Stimulated activated CD8-positive, alpha-beta memory T cell treated with anti-CD3 and anti-CD28 coated beads, Interleukin-15, amount 100 ng/mL, for 4 hours (primary cell): Measurements from ENCODE around the gene HMCN2.
A peak's percentile ranks its signal among the peaks of the same experiment; 100 is the strongest.
"Not testable (repeated sequence)": the region's sequence is repeated elsewhere in the genome, so short reads cannot be mapped to it uniquely, and the experiment has no call there.

ENCODE experiments used
- DNase-seq, 2 donors: peaks; one replicate each; pipeline ENCODE4 v3.0.0-alpha.2; 2020; ENCODE audit warnings: low read depth in 2 of 2

Gene HMCN2

GRCh38 chr9:130240410-130241197, 25.0 kb upstream of the HMCN2 start:
- DNase-seq = no peak

- DNase-seq = no peak
These were observed 24.4 kb upstream of the HMCN2 start for GRCh38 chr9:130241198-130241535.

- no peak for DNase-seq
These were observed 23.1 kb upstream of the HMCN2 start for GRCh38 chr9:130242270-130243014.

DNA sequence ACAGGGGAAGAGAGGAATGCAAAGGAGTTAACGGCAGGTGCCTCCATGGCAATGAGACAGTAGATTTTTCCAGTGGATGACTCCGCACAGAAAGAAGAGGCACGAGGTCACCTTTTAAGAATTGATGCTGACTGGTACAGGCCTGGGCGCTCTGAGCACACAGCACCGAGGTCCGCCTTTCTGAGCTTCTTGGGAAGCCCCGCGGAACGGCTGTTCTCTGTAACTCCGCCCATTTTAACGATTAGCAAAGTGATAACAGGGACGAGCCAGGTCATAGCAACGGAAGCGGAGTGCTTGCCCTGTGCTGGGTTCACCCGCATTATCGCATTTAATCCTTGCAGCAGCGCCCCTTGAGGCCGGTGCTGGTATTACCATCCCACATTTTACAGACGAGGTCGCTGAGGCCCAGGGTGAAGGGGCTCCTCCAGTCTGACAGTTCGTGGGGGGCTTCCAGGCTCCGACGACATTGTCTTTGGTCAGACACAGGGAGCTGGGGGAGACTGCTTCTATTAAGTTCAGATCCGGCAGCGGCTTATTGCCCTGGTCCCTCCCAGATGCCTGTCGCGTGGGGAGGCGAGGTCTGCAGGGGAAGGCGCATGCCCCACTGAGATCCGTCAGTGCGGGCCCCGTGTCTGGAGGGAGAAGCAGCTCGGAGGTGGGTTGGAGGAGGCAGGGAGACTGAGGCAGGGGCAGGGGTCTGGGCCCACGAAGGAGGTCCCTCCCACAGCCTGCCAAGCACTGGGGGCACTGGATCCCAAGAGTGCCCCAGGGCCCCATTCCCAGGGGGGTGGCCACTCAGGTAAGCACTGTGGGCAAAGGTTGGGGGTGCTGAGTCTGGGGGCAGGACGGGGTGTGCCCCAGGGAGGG, 22.3 kb upstream of the HMCN2 start:
- peak; percentile 40 to 59 for DNase-seq

- DNase-seq = no peak
These were observed 21.7 kb upstream of the HMCN2 start for GRCh38 chr9:130243882-130244170.

DNA sequence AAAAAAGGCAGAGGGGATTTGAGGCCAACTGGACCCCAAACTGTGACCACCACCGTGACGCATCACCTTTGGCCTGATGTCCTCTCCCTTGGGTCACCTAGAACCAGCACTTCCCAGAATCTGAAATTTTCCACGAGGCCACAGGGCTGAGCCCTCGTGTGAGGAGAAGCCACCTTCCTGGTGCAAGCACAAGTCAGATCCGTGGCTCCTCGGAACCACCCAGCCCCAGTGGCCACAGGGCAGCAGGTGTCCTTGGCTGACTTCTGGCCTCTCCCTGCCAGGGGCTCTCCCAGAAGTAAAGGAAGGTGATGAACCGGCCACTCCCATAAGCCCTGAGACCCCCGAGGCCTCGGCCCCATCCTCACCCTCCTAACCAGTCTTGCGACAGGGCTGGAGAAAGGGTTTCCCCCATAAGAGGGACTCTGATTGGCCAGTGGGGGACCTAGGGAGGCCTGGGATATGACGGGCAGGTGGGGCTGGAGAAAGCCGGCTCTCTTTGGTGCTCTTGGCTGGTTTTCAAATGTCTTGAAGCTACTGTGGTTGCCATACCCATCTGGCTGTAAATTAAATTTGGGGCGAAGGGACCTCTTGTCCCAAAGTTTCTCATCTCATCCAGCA, 20.9 kb upstream of the HMCN2 start:
- DNase-seq = no peak

- DNase-seq = no peak
These were observed 20.1 kb upstream of the HMCN2 start for GRCh38 chr9:130245474-130245873.

DNA sequence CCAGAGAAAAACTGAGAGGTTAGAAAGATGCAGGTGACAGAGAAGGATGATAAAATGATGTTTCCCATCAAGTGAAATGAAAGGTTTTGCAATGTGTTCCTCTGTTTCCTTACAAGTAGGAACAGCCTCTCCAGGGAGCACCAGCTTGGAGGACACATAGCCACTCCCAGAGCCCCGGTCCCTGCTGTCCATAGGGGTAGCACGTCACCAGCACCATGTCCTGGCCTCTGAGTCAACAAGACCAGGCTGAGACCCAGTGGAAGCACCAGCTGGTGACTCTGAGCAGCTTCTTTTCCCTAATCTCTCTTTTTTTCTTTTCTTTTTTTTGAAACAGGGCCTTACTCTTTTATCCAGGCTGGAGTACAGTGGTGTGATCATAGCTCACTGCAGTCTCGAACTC, 19.4 kb upstream of the HMCN2 start:
- no peak for DNase-seq

DNA sequence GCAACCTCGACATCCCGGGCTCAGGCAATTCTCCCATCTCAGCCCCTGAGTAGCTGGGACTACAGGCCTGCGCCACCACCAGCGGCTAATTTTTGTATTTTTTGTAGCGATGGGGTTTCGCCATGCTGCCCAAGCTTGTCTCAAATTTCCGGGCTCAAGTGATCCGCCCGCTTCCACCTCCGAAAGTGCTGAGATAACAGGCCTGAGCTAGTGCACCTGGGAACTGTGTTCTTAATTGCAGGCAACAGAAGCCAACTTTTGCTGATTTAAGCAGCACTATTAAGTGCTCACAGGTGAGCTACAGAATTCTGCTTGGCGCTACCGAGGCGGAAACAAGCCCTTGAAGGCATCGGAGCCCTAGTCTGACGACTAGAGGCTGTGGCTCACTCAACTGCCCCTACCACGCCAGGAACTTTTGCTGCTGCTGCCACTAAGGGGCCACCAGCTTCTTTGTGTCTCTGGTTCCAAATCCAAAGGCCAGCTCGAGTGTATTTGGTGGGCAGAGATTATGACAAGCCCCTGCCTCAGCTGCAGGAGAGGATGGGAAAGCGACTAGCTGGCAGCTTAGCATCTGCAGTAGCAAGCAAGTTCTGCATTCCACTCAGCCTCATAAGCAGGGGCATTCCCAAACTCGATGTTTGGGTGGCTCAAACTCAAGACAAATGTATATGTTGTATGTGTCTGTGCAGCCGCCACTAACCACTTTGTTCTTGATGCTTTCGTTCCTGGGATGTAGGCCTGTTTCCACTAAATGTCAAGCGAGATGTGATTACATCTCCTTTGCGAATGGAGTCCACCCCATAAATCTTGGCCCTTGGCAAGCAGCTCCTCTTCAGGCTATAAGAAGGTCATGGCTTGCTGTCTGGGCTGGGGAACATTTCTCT, 10.6 kb upstream of the HMCN2 start:
- no peak for DNase-seq

GRCh38 chr9:130255631-130256134, 9.9 kb upstream of the HMCN2 start:
- no peak for DNase-seq

DNA sequence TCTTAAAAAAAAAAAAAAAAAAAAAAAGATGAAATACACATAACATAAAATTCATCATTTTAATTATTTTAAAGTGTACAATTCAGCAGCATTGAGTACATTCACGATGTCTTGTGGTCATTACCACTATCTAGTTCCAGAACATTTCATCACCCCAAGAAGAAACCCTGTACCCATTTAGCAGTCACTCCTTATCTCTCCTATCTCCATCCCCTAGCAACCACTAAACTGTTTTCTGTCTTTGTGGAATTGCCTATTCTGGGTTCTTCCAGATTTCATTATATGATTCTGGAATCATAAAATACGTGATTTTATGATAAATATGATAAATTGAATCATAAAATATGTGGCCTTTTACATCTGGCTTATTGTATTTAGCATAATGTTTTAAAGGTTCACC, 8.9 kb upstream of the HMCN2 start:
- DNase-seq = no peak

DNA sequence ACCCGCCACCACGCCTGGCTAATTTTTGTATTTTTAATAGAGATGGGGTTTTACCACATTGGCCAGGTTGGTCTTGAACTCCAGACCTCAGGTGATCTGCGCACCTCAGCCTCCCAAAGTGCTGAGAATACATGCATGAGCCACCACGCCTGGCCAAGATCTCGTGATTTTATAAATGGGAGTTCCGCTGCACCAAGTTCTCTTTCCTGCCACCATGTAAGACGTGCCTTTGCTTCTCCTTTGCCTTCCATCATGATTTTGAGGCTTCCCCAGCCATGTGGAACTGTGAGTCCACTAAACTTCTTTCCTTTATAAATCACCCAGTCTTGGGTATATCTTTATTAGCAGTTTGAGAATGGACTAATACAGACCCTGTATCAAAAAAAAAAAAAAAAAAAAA, 7.4 kb upstream of the HMCN2 start:
- not testable (repeated sequence) for DNase-seq

DNA sequence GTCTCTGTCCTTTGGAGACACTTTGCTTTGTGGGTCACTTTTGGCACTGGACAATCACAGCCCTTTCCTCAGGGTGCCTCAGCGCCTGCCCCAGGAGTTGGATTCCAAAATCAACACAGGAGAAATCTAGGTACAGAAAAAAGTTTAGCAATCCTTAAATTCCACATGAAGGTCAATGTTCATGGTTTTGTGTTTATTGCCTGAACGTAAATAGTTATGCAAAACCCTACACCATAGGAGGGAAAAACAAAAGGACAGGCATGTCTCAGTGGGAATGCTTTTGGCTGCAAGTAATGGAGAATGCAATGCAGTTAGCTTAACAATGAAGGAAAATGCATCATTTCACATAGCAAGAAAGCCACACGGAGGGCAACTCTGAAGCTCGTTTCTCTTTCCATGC, 6.5 kb upstream of the HMCN2 start:
- DNase-seq = no peak

DNA sequence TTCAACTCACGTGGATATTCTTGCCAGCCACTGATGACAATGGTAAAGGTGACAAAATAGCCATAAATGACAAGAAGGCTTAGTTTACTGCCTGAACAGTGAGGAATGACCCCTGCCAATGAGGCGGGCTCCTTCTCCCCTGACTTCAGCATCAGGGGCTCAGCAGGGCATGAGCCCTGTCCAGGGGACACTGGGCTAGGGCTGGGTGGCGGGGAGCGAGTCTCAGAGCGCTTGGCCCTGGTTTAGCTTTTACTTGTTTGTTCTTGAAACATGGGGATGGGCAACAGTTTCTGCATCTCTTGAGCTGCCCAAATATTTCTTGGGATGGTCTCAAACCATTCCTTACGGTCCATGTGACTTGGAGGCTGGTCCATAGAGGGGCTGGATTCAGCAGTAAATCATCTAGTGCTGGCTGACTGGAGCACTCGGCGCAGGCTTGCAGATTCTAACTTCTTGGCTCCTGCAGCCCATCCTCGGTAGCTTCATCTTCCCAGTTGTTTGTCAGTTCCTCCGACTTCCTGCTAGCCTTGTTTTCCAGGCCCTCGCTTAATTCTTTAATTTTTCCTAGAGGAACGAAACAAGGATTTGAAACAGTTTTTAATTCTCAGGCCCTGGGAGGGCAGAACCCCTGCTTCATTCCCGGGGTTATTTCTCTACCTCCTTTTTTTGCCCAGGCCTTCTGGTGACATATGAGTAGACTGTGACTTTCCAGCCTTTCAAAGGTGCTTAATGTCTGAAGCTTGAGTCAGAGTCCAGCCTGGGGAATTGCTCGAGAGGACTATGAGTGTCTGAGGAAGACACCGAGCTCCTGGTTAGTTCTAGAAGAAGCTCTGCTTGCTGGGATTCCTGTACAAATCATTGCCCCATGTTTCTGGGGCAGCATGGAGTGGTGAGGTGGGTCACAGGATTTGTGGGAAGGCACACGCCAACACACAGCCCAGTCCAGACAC, 4.5 kb upstream of the HMCN2 start:
- DNase-seq = no peak

DNA sequence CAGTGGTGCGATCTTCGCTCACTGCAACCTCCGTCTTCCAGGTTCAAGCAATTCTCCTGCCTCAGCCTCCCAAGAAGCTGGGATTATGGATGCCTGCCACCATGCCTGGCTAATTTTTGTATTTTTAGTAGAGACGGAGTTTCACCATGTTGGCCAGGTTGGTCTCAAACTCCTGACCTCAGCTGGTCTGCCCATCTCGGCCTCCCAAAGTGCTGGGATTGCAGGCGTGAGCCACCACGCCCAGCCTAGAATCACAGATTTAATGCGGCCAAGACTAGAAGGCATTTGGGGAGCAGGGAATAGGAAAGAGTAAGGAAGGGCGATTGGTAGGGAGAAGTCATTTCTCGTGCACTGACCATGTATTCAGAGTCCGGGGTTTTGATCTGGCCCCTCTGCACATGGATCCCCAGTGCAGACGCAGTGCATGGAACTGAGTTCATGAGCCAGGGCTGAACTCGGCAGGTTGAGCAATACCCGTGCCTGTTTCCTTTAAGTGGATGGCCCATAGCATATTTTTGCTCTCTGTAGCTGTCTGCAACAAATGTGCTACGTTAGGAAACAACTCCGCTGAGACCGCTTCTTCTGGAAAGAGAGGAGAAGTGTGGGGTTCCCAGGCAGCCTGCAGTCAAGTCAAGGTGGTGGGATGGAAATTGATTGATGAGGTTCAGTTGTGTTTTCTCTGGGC, 3.4 kb upstream of the HMCN2 start:
- no peak for DNase-seq

DNA sequence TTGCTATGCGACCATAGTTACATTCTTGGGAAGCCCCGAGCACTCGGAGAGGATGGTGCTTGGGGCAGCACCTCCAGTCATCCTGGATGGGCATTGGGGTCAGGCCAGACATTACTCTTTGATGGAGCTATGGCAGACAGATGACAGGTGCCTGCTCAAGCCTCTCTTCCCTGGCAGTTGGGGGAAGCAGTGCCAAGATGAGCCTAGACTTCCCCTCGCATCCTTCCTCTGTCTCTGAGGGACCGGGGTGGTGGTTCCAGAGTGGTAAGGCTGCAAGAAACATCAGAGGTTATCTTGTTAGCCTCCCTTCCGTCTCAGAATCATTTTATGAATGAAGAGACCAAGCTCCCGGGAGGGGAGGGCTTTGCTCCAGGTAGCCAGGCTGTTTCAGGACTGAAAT, 2.8 kb upstream of the HMCN2 start:
- no peak for DNase-seq

- DNase-seq = no peak
These were observed 1.8 kb upstream of the HMCN2 start for GRCh38 chr9:130263601-130264413.
